ENCODE data around the gene SUN1. TPM values are rescaled to one million over a fixed set of nuclear protein-coding genes. Genes with fewer than 3 reads are reported as not detected.

SUN1 gene
- total and polyA plus RNA-seq, 12 donors = 69.2 to 211 (median 183) TPM

DNA sequence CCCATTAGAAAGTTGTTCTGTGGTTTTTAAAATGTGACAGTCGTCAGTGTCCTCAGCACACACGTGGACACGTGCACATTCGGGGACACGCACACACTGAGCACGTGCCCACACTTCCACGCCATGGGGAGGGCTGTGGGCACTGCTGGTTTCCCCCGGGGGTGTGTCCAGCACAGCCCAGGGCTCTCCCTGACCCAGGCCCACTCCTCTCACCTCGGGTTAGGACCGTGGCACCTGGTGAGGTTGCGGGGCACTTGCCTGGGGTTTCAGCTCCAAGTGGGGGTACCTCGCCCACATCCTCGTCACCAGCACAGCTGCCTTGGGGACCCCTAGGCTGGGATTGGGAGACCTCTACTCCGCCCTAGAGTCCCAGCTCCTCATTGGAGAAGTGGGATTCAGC, 64.8 kb downstream of the SUN1 start:
- Histone ChIP-seq H3K36me3 (peaks cover 0 to 65% (median 23%) of the 10 kb centered on the region in 9 donors), H3K9me3 (no peaks in the 10 kb centered on the region), H3K4me3 (no peak overlapping the region), H3K27me3 (peaks cover 0 to 3% (median 0%) of the 10 kb centered on the region in 7 donors), H3K27ac (no peak overlapping the region), H3K4me1 (peaks cover 8 to 28% (median 15%) of the 10 kb centered on the region in 9 donors)
- intact Hi-C loops (cut with DNase I) = no loop called here
- TF ChIP-seq, protein P1, sequence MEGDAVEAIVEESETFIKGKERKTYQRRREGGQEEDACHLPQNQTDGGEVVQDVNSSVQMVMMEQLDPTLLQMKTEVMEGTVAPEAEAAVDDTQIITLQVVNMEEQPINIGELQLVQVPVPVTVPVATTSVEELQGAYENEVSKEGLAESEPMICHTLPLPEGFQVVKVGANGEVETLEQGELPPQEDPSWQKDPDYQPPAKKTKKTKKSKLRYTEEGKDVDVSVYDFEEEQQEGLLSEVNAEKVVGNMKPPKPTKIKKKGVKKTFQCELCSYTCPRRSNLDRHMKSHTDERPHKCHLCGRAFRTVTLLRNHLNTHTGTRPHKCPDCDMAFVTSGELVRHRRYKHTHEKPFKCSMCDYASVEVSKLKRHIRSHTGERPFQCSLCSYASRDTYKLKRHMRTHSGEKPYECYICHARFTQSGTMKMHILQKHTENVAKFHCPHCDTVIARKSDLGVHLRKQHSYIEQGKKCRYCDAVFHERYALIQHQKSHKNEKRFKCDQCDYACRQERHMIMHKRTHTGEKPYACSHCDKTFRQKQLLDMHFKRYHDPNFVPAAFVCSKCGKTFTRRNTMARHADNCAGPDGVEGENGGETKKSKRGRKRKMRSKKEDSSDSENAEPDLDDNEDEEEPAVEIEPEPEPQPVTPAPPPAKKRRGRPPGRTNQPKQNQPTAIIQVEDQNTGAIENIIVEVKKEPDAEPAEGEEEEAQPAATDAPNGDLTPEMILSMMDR (IDR thresholded peaks at IDR 0.05) = no peak
- ATAC-seq (no peak), DNase-seq (peak in 1 of 2 donors; percentile 6)
- 91 to 94% methylated on average over 14 of the region's 14 CpGs for WGBS, 2 donors

DNA sequence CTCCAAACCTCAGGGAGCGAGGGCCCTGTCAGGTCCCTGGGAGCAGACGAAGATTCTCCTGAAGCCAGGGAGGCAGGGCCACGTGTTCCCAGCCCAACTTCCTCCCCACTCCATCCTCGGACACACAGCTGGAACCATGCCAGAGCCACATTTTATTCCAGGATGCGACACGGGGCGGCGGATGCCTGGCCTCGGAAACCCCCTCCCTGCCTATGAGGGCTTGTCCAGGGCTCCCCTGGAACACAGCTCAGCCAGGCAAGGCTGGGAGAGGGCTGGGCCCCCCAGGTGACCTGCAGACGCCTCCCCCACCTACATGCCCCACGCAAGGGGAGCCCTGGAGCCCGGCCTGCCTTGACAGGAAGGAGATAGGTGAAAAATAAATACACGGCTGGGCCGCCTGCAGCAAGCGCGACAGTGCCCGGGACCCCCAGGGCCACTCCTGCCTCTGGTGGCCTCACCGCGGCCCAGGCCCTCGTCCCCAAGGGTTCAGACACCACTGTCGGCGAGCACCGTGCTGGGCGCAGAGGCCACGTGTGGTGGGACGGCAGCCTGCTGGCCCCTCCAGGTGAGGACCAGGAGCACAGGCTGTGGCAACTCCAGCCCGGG, 65.6 kb downstream of the SUN1 start:
- H3K4me1 ChIP-seq = peaks cover 8 to 28% (median 15%) of the 10 kb centered on the region in 9 donors
- 43 to 55% methylated on average over 27 of the region's 27 CpGs for WGBS, 2 donors
- intact Hi-C loops (cut with DNase I) = no loop called here
- DNase-seq = peak; percentile 50 to 80
- ATAC-seq = peak; percentile 24 to 77 (median 56)
- no peak overlapping the region for H3K4me3 ChIP-seq
- H3K9me3 ChIP-seq = no peaks in the 10 kb centered on the region
- peaks cover 0 to 62% (median 20%) of the 10 kb centered on the region in 9 donors for H3K36me3 ChIP-seq
- H3K27me3 ChIP-seq = peaks cover 0 to 4% (median 0%) of the 10 kb centered on the region in 7 donors
- TF ChIP-seq, protein P1 (IDR thresholded peaks at IDR 0.05) = no peak
- peak overlapping the region in 2 of 10 donors; percentile 45 to 50 for H3K27ac ChIP-seq

GRCh38 chr7:898460-898854, 66.2 kb downstream of the SUN1 start:
- 78 to 83% methylated on average over 18 of the region's 18 CpGs for WGBS, 2 donors
- ATAC-seq = peak in 1 of 8 donors; percentile 2
- Histone ChIP-seq H3K36me3 (peaks cover 0 to 61% (median 20%) of the 10 kb centered on the region in 9 donors), H3K9me3 (no peaks in the 10 kb centered on the region), H3K27me3 (peaks cover 0 to 10% (median 0%) of the 10 kb centered on the region in 7 donors), H3K4me3 (no peak overlapping the region), H3K4me1 (peaks cover 8 to 28% (median 15%) of the 10 kb centered on the region in 9 donors), H3K27ac (no peak overlapping the region)
- TF ChIP-seq, protein P1 (IDR thresholded peaks at IDR 0.05) = no peak
- no peak for DNase-seq
- intact Hi-C loops (cut with DNase I) = no loop called here

- H3K4me1 ChIP-seq = peaks cover 8 to 29% (median 15%) of the 10 kb centered on the region in 9 donors
- 90 to 92% methylated on average over 54 of the region's 54 CpGs for WGBS, 2 donors
- ATAC-seq = no peak
- no peaks in the 10 kb centered on the region for H3K9me3 ChIP-seq
- DNase-seq = no peak
- H3K27me3 ChIP-seq = peaks cover 0 to 16% (median 4%) of the 10 kb centered on the region in 7 donors
- intact Hi-C loops (cut with DNase I) = no loop called here
- no peak overlapping the region for H3K4me3 ChIP-seq
- H3K27ac ChIP-seq = no peak overlapping the region
- peaks cover 0 to 55% (median 20%) of the 10 kb centered on the region in 9 donors for H3K36me3 ChIP-seq
- TF ChIP-seq, protein P1 (IDR thresholded peaks at IDR 0.05) = no peak
These were observed 66.8 kb downstream of the SUN1 start for GRCh38 chr7:898855-899681.

All from heart right ventricle (tissue), 16 donors.